ENCODE results near the gene ATP11A. TPM values are rescaled to one million over a fixed set of nuclear protein-coding genes. Genes with fewer than 3 reads are reported as not detected.

ATP11A gene
- total and polyA plus RNA-seq, 2 experiments from 2014 or later: 28.7 to 30.8 TPM

- Histone ChIP-seq H3K79me2 (no peaks in the 10 kb centered on the region), H3K9me2 (replicated peaks; ENCODE audit: insufficient read depth) (no peaks in the 10 kb centered on the region), H3K27ac (no peak overlapping the region), H4K20me1 (ENCODE audit: insufficient read depth, poor library complexity, severe bottlenecking) (no peaks in the 10 kb centered on the region), H3K36me3 (replicated peaks; ENCODE audit: insufficient read depth, low read depth) (no peaks in the 10 kb centered on the region), H3K9me3 (ENCODE audit: low read depth) (no peaks in the 10 kb centered on the region), H3K4me2 (no peak overlapping the region), H3K4me3 (no peak overlapping the region), H3K27me3 (no peaks in the 10 kb centered on the region), H2AFZ (no peak overlapping the region), H3K4me1 (ENCODE audit: insufficient read depth) (peaks cover 7% of the 10 kb centered on the region)
- TF ChIP-seq CTCF (IDR thresholded peaks at IDR 0.05; ENCODE audit: poor library complexity) (no peak), EZH2 (IDR thresholded peaks at IDR 0.05; ENCODE audit: borderline replicate concordance) (no peak), EZH2phosphoT487 (IDR thresholded peaks at IDR 0.05; ENCODE audit: low read depth, severe bottlenecking, unreplicated experiment) (no peak)
- 64% methylated on average over 10 of the region's 10 CpGs for WGBS (ENCODE audit: low lambda C conversion rate, missing lambda C conversion rate)
- DNase-seq (ENCODE audit: low spot score): no peak
These were observed 41.7 kb upstream of the ATP11A start for GRCh38 chr13:112648101-112648500.

DNA sequence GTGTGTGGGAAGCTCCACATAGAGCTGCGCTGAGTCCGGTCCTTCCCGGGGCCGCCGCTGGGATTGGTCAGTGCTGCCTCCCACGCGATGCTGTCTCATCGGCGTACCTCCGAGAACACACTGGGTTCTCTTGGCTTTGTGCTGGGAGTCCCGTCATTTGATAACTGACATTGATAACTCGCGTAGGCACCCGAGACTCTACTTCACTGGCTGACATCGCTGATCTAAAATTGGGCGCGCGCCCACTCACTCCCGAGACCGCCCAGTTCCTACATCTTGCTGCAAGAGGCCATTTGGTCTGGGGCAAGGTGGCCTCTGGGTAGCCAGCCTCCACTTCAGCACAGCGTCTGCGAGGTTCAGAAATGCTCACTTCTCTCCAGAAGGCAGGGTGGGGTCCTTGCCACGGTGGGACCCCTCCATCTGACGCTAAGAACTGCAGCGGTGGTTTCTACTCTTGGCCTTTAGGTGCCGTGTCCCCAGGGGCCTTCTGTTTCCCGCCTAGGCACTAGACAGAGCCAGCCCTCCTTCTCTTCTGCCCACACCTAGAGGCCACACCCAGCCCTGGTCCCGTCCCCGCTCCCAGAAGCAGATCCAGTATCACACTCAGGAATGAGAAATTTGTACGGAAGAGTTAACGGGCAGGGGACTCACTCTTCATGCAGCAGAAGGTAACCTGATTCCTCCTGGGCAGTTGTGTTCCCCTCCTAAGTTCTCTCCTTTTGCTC lies 40.7 kb upstream of the ATP11A start:
- Histone ChIP-seq H3K9me3 (ENCODE audit: low read depth) (no peaks in the 10 kb centered on the region), H3K36me3 (replicated peaks; ENCODE audit: insufficient read depth, low read depth) (no peaks in the 10 kb centered on the region), H3K4me1 (ENCODE audit: insufficient read depth) (peaks cover 7% of the 10 kb centered on the region), H3K27me3 (no peaks in the 10 kb centered on the region), H3K79me2 (no peaks in the 10 kb centered on the region), H4K20me1 (ENCODE audit: insufficient read depth, poor library complexity, severe bottlenecking) (no peaks in the 10 kb centered on the region), H3K27ac (no peak overlapping the region), H2AFZ (no peak overlapping the region), H3K9me2 (replicated peaks; ENCODE audit: insufficient read depth) (no peaks in the 10 kb centered on the region), H3K4me3 (no peak overlapping the region), H3K4me2 (no peak overlapping the region)
- DNase-seq (ENCODE audit: low spot score): no peak
- WGBS (ENCODE audit: low lambda C conversion rate, missing lambda C conversion rate): 96% methylated on average over 31 of the region's 31 CpGs
- TF ChIP-seq CTCF (IDR thresholded peaks at IDR 0.05; ENCODE audit: poor library complexity) (no peak), EZH2 (IDR thresholded peaks at IDR 0.05; ENCODE audit: borderline replicate concordance) (no peak), EZH2phosphoT487 (IDR thresholded peaks at IDR 0.05; ENCODE audit: low read depth, severe bottlenecking, unreplicated experiment) (no peak)

GRCh38 chr13:112651311-112651710 lies 38.5 kb upstream of the ATP11A start:
- 76% methylated on average over 5 of the region's 5 CpGs for WGBS (ENCODE audit: low lambda C conversion rate, missing lambda C conversion rate)
- H3K4me3 ChIP-seq: no peak overlapping the region
- DNase-seq (ENCODE audit: low spot score): no peak
- no peak for TF ChIP-seq EZH2phosphoT487 (IDR thresholded peaks at IDR 0.05; ENCODE audit: low read depth, severe bottlenecking, unreplicated experiment)
- H3K9me2 ChIP-seq (replicated peaks; ENCODE audit: insufficient read depth): no peaks in the 10 kb centered on the region
- no peaks in the 10 kb centered on the region for H4K20me1 ChIP-seq (ENCODE audit: insufficient read depth, poor library complexity, severe bottlenecking)
- H2AFZ ChIP-seq: no peak overlapping the region
- H3K4me2 ChIP-seq: no peak overlapping the region
- H3K27me3 ChIP-seq: no peaks in the 10 kb centered on the region
- no peaks in the 10 kb centered on the region for H3K9me3 ChIP-seq (ENCODE audit: low read depth)
- peaks cover 7% of the 10 kb centered on the region for H3K4me1 ChIP-seq (ENCODE audit: insufficient read depth)
- H3K36me3 ChIP-seq (replicated peaks; ENCODE audit: insufficient read depth, low read depth): no peaks in the 10 kb centered on the region
- H3K79me2 ChIP-seq: no peaks in the 10 kb centered on the region
- no peak overlapping the region for H3K27ac ChIP-seq

DNA sequence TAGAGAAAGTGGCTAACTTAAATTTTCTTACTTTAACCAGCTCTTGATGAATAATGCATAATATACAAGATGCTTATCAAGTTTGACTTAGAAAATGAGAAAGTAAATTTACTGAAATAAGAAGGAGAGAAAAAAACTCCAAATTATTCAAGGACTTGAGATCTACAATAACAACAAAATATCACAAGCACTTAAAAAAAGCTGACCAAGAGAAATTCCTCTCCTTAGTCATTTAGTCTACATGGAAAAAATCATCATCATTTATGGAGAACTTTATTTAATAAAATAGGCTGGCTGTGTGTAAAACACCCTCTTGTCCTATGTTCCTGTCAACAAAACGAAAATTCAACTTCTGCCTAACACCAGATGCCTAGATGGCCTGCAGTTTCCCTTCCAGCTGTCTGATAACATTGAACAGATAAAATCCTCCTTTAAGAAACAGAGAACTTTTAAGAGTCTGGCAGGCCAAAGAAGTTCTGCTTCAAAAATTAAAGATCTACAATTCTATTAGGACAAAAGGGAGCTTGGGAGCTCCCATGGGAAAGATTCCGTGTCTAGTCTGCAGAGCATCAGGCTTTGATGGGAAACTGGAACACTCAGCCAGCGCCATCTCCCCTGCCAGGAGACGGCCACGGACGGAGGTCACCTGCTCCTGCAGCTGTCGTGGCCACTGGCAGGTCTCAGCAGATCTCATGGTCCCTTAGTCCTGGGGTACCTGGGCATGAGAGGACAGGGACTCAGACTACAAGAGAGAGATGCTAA lies 37.9 kb upstream of the ATP11A start:
- TF ChIP-seq EZH2 (IDR thresholded peaks at IDR 0.05; ENCODE audit: borderline replicate concordance) (no peak), EZH2phosphoT487 (IDR thresholded peaks at IDR 0.05; ENCODE audit: low read depth, severe bottlenecking, unreplicated experiment) (no peak), CTCF (IDR thresholded peaks at IDR 0.05; ENCODE audit: poor library complexity) (no peak)
- Histone ChIP-seq H3K4me2 (no peak overlapping the region), H2AFZ (no peak overlapping the region), H3K27ac (no peak overlapping the region), H3K4me1 (ENCODE audit: insufficient read depth) (peaks cover 7% of the 10 kb centered on the region), H3K79me2 (no peaks in the 10 kb centered on the region), H3K27me3 (no peaks in the 10 kb centered on the region), H3K4me3 (no peak overlapping the region), H3K9me3 (ENCODE audit: low read depth) (no peaks in the 10 kb centered on the region), H4K20me1 (ENCODE audit: insufficient read depth, poor library complexity, severe bottlenecking) (no peaks in the 10 kb centered on the region), H3K36me3 (replicated peaks; ENCODE audit: insufficient read depth, low read depth) (no peaks in the 10 kb centered on the region), H3K9me2 (replicated peaks; ENCODE audit: insufficient read depth) (no peaks in the 10 kb centered on the region)
- 64% methylated on average over 7 of the region's 7 CpGs for WGBS (ENCODE audit: low lambda C conversion rate, missing lambda C conversion rate)
- no peak for DNase-seq (ENCODE audit: low spot score)
